ENCODE data around the gene AGO3. TPM values are rescaled to one million over a fixed set of nuclear protein-coding genes. Genes with fewer than 3 reads are reported as not detected.
A peak's percentile ranks its signal among the peaks of the same experiment; 100 is the strongest.

AGO3 gene
- total and polyA plus RNA-seq, 2 experiments from 2014 or later: 19.2 to 27.3 TPM

DNA sequence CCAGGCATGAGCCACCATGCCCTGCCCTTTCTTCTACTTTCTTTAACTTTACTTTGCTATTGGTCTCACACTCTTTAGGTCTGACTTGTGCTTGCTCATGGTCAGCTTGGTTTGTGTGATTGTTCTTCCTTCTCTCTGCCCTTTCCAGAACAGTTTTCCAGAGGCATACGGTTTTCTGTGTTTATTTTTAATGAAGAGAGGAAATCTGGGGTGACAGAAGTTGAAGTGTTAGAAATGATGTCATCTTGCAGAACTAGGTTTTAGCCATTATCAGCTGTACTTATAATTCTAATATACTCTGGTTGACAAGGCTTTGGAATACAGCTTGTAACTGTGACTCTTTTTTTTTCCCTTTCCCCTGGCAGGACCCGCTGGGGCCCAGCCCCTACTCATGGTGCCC lies 14.4 kb downstream of the AGO3 start:
- peaks cover 9% of the 10 kb centered on the region for H3K4me1 Mint-ChIP-seq
- H3K79me2 ChIP-seq (replicated peaks; ENCODE audit: insufficient read depth): peaks cover 87% of the 10 kb centered on the region
- H3K4me2 ChIP-seq: no peak overlapping the region
- H4K20me1 ChIP-seq (replicated peaks; ENCODE audit: insufficient read depth): peaks cover 19% of the 10 kb centered on the region; the same call in 1 of the 2 replicates
- no peaks in the 10 kb centered on the region for H3K9me2 ChIP-seq (ENCODE audit: insufficient read depth)
- H3K4me1 ChIP-seq (ENCODE audit: insufficient read depth): peaks cover 9% of the 10 kb centered on the region; the same call in 1 of the 2 replicates
- peak overlapping the region; percentile 10; the same call in 1 of the 2 replicates for H3K27ac Mint-ChIP-seq
- H3K4me3 ChIP-seq: no peak overlapping the region
- no peaks in the 10 kb centered on the region for H3K27me3 ChIP-seq (ENCODE audit: insufficient read depth)
- no peak for ATAC-seq
- no peak overlapping the region for H3K4me3 Mint-ChIP-seq
- H3F3A ChIP-seq (replicated peaks; ENCODE audit: low read depth): no peaks in the 10 kb centered on the region
- no peak overlapping the region for H2AFZ ChIP-seq
- no peaks in the 10 kb centered on the region for H3K9me3 Mint-ChIP-seq
- no peaks in the 10 kb centered on the region for H3K36me3 Mint-ChIP-seq (ENCODE audit: low read depth)
- DNase-seq (ENCODE audit: low spot score): no peak
- H3K27ac ChIP-seq (ENCODE audit: low read depth): no peak overlapping the region
- no peaks in the 10 kb centered on the region for H3K36me3 ChIP-seq (ENCODE audit: insufficient read depth)
- H3K27me3 Mint-ChIP-seq (ENCODE audit: insufficient read depth, low read depth, poor library complexity): no peaks in the 10 kb centered on the region
- TF ChIP-seq CREB1 (CRISPR knock-in tag; IDR thresholded peaks at IDR 0.05; ENCODE audit: low read depth) (no peak), JUNB (IDR thresholded peaks at IDR 0.05; ENCODE audit: unreplicated experiment) (no peak)

DNA sequence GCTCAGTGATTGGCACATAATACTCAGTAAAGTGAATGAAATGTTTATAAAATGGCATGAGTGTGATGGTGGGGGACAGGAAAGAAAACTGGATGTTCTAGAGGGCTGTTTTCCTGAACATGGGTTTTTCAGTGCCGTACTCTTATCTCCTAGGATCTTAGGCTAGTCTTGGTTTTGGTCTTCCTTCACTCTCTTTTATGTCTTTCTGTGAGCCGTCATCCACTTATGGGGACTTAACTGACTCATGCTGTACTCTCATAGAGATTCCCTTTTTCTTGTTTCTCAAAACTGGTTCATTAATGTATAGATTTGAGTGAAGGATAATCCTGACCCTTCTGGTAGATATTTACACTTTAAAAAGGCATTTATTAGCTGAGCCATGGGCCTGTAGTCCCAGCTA lies 16.6 kb downstream of the AGO3 start:
- H3K27ac Mint-ChIP-seq: 0 out of 2 replicates have a peak overlapping the region, but pooled peaks have one; percentile 6
- peaks cover 80% of the 10 kb centered on the region for H3K79me2 ChIP-seq (replicated peaks; ENCODE audit: insufficient read depth)
- H3K27ac ChIP-seq (ENCODE audit: low read depth): peak overlapping the region; percentile 47
- no peaks in the 10 kb centered on the region for H3K9me3 Mint-ChIP-seq
- H2AFZ ChIP-seq: no peak overlapping the region
- DNase-seq (ENCODE audit: low spot score) (no peak), ATAC-seq (no peak)
- H3K9me2 ChIP-seq (ENCODE audit: insufficient read depth): no peaks in the 10 kb centered on the region
- no peaks in the 10 kb centered on the region for H3K36me3 ChIP-seq (ENCODE audit: insufficient read depth)
- H3K4me1 ChIP-seq (ENCODE audit: insufficient read depth): peaks cover 9% of the 10 kb centered on the region; the same call in 1 of the 2 replicates
- peaks cover 15% of the 10 kb centered on the region; the same call in 1 of the 2 replicates for H4K20me1 ChIP-seq (replicated peaks; ENCODE audit: insufficient read depth)
- no peaks in the 10 kb centered on the region for H3K27me3 Mint-ChIP-seq (ENCODE audit: insufficient read depth, low read depth, poor library complexity)
- H3K36me3 Mint-ChIP-seq (ENCODE audit: low read depth): no peaks in the 10 kb centered on the region
- H3K4me2 ChIP-seq: no peak overlapping the region
- no peak overlapping the region for H3K4me3 ChIP-seq
- H3K4me1 Mint-ChIP-seq: peaks cover 9% of the 10 kb centered on the region
- H3F3A ChIP-seq (replicated peaks; ENCODE audit: low read depth): no peaks in the 10 kb centered on the region
- H3K4me3 Mint-ChIP-seq: no peak overlapping the region
- no peaks in the 10 kb centered on the region for H3K27me3 ChIP-seq (ENCODE audit: insufficient read depth)
- TF ChIP-seq, protein P1, sequence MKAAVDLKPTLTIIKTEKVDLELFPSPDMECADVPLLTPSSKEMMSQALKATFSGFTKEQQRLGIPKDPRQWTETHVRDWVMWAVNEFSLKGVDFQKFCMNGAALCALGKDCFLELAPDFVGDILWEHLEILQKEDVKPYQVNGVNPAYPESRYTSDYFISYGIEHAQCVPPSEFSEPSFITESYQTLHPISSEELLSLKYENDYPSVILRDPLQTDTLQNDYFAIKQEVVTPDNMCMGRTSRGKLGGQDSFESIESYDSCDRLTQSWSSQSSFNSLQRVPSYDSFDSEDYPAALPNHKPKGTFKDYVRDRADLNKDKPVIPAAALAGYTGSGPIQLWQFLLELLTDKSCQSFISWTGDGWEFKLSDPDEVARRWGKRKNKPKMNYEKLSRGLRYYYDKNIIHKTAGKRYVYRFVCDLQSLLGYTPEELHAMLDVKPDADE (IDR thresholded peaks at IDR 0.05): no peak
- TF ChIP-seq CREB1 (CRISPR knock-in tag; IDR thresholded peaks at IDR 0.05; ENCODE audit: low read depth) (no peak), POLR2AphosphoS5 (IDR thresholded peaks at IDR 0.05; ENCODE audit: low read depth) (no peak), ZNF331 (CRISPR knock-in tag; IDR thresholded peaks at IDR 0.05; ENCODE audit: low read depth) (no peak), JUNB (IDR thresholded peaks at IDR 0.05; ENCODE audit: unreplicated experiment) (no peak), STAT1 (IDR thresholded peaks at IDR 0.05; ENCODE audit: unreplicated experiment) (no peak)
- TF ChIP-seq, protein P2, sequence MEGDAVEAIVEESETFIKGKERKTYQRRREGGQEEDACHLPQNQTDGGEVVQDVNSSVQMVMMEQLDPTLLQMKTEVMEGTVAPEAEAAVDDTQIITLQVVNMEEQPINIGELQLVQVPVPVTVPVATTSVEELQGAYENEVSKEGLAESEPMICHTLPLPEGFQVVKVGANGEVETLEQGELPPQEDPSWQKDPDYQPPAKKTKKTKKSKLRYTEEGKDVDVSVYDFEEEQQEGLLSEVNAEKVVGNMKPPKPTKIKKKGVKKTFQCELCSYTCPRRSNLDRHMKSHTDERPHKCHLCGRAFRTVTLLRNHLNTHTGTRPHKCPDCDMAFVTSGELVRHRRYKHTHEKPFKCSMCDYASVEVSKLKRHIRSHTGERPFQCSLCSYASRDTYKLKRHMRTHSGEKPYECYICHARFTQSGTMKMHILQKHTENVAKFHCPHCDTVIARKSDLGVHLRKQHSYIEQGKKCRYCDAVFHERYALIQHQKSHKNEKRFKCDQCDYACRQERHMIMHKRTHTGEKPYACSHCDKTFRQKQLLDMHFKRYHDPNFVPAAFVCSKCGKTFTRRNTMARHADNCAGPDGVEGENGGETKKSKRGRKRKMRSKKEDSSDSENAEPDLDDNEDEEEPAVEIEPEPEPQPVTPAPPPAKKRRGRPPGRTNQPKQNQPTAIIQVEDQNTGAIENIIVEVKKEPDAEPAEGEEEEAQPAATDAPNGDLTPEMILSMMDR (conservative IDR thresholded peaks at IDR 0.05; ENCODE audit: low read depth in 2 of 2): no peak
- TF ChIP-seq, protein P3, sequence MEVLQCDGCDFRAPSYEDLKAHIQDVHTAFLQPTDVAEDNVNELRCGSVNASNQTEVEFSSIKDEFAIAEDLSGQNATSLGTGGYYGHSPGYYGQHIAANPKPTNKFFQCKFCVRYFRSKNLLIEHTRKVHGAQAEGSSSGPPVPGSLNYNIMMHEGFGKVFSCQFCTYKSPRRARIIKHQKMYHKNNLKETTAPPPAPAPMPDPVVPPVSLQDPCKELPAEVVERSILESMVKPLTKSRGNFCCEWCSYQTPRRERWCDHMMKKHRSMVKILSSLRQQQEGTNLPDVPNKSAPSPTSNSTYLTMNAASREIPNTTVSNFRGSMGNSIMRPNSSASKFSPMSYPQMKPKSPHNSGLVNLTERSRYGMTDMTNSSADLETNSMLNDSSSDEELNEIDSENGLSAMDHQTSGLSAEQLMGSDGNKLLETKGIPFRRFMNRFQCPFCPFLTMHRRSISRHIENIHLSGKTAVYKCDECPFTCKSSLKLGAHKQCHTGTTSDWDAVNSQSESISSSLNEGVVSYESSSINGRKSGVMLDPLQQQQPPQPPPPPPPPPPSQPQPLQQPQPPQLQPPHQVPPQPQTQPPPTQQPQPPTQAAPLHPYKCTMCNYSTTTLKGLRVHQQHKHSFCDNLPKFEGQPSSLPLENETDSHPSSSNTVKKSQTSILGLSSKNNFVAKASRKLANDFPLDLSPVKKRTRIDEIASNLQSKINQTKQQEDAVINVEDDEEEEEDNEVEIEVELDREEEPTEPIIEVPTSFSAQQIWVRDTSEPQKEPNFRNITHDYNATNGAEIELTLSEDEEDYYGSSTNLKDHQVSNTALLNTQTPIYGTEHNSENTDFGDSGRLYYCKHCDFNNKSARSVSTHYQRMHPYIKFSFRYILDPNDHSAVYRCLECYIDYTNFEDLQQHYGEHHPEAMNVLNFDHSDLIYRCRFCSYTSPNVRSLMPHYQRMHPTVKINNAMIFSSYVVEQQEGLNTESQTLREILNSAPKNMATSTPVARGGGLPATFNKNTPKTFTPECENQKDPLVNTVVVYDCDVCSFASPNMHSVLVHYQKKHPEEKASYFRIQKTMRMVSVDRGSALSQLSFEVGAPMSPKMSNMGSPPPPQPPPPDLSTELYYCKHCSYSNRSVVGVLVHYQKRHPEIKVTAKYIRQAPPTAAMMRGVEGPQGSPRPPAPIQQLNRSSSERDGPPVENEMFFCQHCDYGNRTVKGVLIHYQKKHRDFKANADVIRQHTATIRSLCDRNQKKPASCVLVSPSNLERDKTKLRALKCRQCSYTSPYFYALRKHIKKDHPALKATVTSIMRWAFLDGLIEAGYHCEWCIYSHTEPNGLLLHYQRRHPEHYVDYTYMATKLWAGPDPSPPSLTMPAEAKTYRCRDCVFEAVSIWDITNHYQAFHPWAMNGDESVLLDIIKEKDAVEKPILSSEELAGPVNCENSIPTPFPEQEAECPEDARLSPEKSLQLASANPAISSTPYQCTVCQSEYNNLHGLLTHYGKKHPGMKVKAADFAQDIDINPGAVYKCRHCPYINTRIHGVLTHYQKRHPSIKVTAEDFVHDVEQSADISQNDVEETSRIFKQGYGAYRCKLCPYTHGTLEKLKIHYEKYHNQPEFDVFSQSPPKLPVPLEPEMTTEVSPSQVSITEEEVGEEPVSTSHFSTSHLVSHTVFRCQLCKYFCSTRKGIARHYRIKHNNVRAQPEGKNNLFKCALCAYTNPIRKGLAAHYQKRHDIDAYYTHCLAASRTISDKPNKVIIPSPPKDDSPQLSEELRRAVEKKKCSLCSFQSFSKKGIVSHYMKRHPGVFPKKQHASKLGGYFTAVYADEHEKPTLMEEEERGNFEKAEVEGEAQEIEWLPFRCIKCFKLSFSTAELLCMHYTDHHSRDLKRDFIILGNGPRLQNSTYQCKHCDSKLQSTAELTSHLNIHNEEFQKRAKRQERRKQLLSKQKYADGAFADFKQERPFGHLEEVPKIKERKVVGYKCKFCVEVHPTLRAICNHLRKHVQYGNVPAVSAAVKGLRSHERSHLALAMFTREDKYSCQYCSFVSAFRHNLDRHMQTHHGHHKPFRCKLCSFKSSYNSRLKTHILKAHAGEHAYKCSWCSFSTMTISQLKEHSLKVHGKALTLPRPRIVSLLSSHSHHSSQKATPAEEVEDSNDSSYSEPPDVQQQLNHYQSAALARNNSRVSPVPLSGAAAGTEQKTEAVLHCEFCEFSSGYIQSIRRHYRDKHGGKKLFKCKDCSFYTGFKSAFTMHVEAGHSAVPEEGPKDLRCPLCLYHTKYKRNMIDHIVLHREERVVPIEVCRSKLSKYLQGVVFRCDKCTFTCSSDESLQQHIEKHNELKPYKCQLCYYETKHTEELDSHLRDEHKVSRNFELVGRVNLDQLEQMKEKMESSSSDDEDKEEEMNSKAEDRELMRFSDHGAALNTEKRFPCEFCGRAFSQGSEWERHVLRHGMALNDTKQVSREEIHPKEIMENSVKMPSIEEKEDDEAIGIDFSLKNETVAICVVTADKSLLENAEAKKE (CRISPR knock-in tag; IDR thresholded peaks at IDR 0.05): no peak
- TF ChIP-seq, protein P4, sequence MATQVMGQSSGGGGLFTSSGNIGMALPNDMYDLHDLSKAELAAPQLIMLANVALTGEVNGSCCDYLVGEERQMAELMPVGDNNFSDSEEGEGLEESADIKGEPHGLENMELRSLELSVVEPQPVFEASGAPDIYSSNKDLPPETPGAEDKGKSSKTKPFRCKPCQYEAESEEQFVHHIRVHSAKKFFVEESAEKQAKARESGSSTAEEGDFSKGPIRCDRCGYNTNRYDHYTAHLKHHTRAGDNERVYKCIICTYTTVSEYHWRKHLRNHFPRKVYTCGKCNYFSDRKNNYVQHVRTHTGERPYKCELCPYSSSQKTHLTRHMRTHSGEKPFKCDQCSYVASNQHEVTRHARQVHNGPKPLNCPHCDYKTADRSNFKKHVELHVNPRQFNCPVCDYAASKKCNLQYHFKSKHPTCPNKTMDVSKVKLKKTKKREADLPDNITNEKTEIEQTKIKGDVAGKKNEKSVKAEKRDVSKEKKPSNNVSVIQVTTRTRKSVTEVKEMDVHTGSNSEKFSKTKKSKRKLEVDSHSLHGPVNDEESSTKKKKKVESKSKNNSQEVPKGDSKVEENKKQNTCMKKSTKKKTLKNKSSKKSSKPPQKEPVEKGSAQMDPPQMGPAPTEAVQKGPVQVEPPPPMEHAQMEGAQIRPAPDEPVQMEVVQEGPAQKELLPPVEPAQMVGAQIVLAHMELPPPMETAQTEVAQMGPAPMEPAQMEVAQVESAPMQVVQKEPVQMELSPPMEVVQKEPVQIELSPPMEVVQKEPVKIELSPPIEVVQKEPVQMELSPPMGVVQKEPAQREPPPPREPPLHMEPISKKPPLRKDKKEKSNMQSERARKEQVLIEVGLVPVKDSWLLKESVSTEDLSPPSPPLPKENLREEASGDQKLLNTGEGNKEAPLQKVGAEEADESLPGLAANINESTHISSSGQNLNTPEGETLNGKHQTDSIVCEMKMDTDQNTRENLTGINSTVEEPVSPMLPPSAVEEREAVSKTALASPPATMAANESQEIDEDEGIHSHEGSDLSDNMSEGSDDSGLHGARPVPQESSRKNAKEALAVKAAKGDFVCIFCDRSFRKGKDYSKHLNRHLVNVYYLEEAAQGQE (IDR thresholded peaks at IDR 0.05; ENCODE audit: unreplicated experiment): no peak
